GM18511 (cell line): ENCODE results near the gene PPP2R1B.

Experiments used
- ATAC-seq: cut with Tn5 transposase; IDR thresholded peaks from one replicate; pipeline ENCODE4 v1.9.1; 2021; ENCODE audit warnings: mild to moderate bottlenecking, moderate library complexity; ENCODE audit not compliant: unreplicated experiment

PPP2R1B gene

DNA sequence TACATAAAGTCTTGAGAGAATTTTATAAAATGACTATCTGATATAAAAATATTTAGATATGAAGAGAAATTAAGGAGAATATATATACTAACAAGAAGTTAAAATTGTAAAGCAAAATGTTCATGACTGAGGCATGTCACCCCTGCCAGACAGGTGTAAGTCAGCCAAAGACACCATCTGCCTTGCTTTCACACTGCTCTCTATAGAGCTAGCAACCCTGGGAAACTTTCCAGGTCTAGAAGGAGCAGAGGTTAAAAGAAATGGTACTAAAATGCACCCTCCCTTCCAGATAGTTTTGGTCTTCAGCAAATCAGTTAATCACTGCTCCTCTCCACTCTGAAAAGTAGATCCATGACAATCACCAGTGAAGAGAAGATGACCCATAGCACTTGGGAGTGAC lies 16.5 kb downstream of the PPP2R1B start:
- no peak for ATAC-seq

DNA sequence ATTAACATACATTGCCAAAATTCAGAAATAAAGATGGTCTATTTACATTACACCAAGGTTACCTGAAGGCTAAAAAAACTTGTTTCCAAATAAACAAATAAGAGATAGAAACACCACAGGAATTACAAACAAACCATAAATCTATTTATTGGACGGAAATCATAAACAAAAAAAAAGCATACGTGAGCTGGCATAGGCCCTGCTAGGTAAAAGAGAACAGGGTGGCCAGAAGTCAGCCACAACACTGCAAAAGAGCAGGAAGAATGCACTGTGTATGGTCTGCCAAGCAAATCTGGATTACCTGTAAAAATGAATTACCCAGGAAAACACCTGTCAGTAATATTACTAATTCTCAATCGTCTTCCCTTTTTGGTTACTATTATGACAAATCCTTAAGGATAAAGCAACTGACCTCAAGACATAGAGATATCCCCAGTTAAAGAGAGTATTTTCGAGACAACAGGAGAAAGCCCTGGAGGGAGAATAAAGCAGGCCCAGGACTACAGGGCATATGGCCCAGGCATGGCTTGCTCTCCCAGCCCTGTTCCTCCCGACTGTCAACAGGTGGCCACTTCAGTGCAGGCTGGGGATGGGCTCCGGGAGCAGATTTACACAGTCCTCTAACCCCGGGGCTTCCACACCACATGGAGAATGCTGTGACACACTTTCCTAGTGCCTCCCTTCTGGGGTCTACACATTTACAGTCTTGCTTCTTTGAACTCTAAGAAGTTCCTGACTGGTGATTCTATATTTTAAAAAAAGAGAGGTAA lies 18.0 kb downstream of the PPP2R1B start:
- no peak for ATAC-seq

- ATAC-seq: no peak
Measured at GRCh38 chr11:111745719-111746504, 20.3 kb downstream of the PPP2R1B start.

GRCh38 chr11:111743700-111744099 lies 22.5 kb downstream of the PPP2R1B start:
- ATAC-seq: no peak

GRCh38 chr11:111741751-111742150 lies 24.4 kb downstream of the PPP2R1B start:
- ATAC-seq: no peak

GRCh38 chr11:111739299-111739698 lies 26.9 kb downstream of the PPP2R1B start:
- ATAC-seq: no peak

GRCh38 chr11:111737444-111738210 lies 28.6 kb downstream of the PPP2R1B start:
- no peak for ATAC-seq

GRCh38 chr11:111736621-111737443 lies 29.4 kb downstream of the PPP2R1B start:
- no peak for ATAC-seq

DNA sequence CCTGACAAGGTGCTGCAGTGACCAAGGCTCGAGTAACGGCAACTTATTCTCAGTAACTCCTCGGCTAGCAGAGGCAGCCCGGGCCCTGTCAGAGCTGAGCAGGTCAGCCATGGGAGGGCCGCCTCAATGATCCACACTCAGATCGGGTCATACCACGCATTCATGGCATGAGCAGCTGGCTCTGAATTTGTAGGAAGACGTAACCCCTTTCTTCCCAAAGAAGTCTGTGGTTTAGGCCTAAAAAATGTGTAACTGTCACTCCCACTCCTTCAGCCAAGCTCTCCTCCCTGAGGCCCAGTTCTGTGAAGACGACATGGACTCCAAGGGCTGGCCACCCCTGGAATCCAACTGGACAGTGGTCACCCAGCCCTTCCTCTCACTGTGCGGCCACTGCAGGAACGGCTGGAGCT lies 30.0 kb downstream of the PPP2R1B start:
- no peak for ATAC-seq

- no peak for ATAC-seq
Measured at GRCh38 chr11:111735262-111736116, 30.7 kb downstream of the PPP2R1B start.

GRCh38 chr11:111734954-111735261 lies 31.3 kb downstream of the PPP2R1B start:
- no peak for ATAC-seq

DNA sequence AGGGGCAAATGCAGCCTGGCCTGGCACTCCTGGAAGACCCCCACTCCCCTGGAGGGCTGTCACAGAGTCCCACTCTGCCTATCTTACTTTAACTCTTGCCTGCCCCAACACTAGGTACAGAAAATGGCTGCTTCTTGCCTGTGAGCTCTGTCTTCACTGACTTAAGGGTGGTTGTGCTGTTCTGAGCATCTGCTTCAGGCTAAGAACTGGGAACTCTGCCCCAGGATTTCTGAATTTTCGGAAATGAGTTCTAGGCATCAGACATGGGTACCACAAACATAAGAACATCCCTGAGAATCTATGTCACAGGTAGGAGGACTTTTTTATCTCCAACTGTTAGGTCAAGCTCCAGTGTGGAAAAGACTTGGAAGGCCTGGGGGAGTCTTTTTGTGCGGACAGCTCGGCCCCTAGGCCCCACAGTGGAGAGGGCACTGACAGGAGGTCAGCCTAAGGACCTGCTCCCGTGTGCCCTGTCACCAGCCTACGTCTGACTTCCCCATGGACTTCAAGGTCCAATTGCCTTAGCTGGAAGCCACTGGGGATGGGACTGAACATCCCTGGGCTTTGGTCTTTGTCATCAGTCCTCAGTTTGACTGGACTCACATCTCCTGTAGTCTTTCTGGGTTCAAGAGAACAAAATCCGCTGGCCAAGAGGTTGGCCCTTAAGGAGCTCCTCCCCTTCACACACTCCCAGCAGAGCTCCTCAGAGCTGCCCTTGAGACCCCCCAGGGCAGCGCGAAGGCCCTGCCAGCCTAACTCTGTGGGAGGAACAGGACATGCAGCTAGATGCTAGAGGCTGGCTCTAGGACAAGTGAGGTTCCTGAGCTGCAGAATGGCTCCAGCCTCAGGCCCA lies 31.9 kb downstream of the PPP2R1B start:
- no peak for ATAC-seq

- ATAC-seq: no peak
Measured at GRCh38 chr11:111733611-111734088, 32.5 kb downstream of the PPP2R1B start.

- ATAC-seq: no peak
Measured at GRCh38 chr11:111733016-111733415, 33.2 kb downstream of the PPP2R1B start.

- ATAC-seq: no peak
Measured at GRCh38 chr11:111731821-111732220, 34.4 kb downstream of the PPP2R1B start.

DNA sequence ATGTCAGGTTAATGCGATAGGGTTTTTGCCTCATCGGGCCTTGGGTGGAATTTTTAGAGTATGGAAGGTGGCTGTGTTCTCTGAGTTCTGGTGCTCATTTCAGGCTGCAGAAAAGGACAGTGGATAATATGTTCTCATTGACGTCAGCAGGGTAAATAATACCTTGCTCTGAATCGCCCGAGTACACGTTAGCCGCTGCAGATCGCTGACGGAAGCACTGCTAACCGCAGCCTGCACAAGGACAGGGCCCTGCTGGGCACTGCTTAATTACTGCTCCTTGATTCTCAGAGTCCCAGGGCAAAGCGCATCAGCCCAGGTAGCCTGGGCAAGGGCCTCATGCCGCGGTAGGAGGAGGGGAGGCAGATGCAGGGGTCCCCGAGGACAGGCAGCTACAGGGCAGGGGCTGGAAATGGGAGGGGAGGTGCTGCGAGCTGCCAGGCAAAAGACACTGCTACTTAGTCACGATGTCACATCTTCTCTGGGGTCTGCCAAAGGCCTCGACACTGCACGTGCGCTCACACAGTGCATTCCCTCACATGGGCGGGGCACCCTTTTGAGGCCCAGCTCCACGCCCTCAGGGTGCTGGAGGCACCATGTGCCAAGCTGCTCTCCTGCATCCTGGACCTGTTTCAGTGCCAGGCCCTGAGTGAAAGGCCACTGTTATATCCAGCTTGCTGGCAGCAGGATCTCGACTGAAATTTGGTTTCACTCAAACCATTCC lies 35.2 kb downstream of the PPP2R1B start:
- no peak for ATAC-seq

DNA sequence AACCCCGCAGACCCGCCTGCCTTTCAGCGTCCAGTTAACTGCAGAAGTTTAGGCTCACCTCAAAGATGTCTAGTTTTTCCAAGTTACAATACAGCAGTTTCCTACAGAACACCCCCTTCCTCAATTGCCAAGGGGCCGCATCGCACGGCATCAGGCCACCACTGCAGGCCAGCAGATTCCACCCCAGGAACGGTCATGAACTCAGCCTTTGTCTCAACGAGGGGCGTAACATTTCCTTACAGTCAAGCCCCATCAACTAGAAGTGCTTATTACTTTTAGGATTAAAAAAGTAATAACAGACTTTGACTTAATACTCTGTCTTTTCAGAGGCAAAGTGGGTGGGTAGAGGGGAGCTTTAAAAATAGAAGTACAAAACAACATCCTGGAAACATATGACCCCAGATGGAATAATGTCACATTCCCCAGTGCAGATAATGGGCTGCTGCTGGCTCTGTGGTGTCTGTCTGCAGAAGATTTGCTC lies 36.3 kb downstream of the PPP2R1B start:
- ATAC-seq: no peak
